Measurements from ENCODE around the gene CERKL. TPM values are rescaled to one million over a fixed set of nuclear protein-coding genes. Genes with fewer than 3 reads are reported as not detected.

Gene CERKL
- total RNA-seq, 4 donors from 2014 or later = 1.5 to 2.6 TPM; not detected in 2

DNA sequence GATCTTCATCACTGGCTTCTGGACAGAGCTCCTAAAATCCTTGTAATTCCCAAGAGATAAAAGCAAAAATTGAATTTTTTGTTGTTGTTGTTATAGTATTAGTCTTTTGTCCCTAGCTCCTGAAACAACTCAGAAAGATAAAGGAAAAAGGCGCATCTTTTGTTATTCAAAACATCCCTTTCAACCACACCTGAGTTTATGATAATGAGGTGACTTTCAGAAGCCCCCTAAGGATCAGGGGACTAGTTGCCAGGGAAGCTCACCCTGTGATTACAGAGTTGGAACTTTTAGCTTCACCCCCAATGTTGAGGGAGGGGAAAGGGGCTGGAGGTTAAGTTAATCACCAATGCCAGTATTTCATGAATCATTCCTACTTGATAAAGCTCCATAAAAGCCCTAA lies 10.3 kb upstream of the CERKL start:
- H3K27ac ChIP-seq = no peak overlapping the region
- H3K36me3 ChIP-seq = no peaks in the 10 kb centered on the region
- intact Hi-C loops (cut with DNase I; ENCODE audit: low total_unique reads) = no loop called here
- H3K4me3 ChIP-seq = no peak overlapping the region
- DNase-seq = no peak
- no peaks in the 10 kb centered on the region for H3K27me3 ChIP-seq
- H3K9me3 ChIP-seq = no peaks in the 10 kb centered on the region
- no peak for TF ChIP-seq POLR2A (IDR thresholded peaks at IDR 0.05)
- TF ChIP-seq, protein P1, sequence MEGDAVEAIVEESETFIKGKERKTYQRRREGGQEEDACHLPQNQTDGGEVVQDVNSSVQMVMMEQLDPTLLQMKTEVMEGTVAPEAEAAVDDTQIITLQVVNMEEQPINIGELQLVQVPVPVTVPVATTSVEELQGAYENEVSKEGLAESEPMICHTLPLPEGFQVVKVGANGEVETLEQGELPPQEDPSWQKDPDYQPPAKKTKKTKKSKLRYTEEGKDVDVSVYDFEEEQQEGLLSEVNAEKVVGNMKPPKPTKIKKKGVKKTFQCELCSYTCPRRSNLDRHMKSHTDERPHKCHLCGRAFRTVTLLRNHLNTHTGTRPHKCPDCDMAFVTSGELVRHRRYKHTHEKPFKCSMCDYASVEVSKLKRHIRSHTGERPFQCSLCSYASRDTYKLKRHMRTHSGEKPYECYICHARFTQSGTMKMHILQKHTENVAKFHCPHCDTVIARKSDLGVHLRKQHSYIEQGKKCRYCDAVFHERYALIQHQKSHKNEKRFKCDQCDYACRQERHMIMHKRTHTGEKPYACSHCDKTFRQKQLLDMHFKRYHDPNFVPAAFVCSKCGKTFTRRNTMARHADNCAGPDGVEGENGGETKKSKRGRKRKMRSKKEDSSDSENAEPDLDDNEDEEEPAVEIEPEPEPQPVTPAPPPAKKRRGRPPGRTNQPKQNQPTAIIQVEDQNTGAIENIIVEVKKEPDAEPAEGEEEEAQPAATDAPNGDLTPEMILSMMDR (IDR thresholded peaks at IDR 0.05) = no peak
- no peaks in the 10 kb centered on the region for H3K4me1 ChIP-seq

DNA sequence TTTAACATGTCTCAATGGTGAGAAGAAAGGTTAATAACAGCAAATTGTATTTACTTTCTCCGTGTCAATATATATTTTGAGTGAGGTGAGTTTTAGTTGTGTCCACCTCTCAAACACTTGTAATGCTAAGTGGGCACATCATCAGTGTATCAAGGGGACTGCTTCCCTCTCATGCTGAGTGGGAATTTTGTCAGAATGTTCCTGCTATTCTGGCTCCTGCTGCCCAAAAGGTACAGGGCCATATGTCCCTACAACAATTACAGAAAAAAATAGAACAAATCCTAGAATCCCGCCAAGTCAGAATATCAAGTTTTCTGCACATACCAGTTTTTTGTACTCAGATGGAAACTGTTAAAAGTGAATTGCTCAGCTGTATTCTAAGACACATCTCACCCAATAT lies 5.4 kb upstream of the CERKL start:
- Histone ChIP-seq H3K27me3 (no peaks in the 10 kb centered on the region), H3K4me1 (no peaks in the 10 kb centered on the region), H3K27ac (no peak overlapping the region), H3K4me3 (no peak overlapping the region), H3K9me3 (no peaks in the 10 kb centered on the region), H3K36me3 (no peaks in the 10 kb centered on the region)
- intact Hi-C loops (cut with DNase I; ENCODE audit: low total_unique reads) = no loop called here
- DNase-seq = no peak
- no peak for TF ChIP-seq POLR2A (IDR thresholded peaks at IDR 0.05)
- TF ChIP-seq, protein P1 (IDR thresholded peaks at IDR 0.05) = no peak

DNA sequence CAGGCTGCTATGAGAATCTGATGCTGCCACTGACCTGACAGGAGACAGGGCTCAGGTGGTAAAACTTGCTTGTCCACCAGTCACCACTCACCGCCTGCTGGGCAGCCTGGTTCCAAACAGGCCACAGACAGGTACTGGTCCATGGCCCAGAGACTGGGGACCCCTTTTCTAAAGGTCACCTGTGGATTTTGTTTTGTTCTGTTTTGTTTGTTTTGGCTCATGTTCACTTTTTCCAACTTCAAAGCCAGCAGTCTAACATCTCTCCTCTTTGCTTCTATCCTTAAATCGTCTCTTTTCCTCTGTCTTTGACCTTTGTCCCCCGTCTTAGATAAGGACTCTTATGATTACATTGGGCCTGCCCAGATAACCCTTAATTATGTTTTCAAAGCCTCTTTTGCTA lies 3.3 kb upstream of the CERKL start:
- Histone ChIP-seq H3K27me3 (no peaks in the 10 kb centered on the region), H3K9me3 (no peaks in the 10 kb centered on the region), H3K4me1 (peaks cover 0 to 4% of the 10 kb centered on the region in 2 donors), H3K36me3 (no peaks in the 10 kb centered on the region), H3K27ac (no peak overlapping the region), H3K4me3 (no peak overlapping the region)
- DNase-seq = no peak
- TF ChIP-seq, protein P1 (IDR thresholded peaks at IDR 0.05) = no peak
- TF ChIP-seq POLR2A (IDR thresholded peaks at IDR 0.05) = no peak
- intact Hi-C loops (cut with DNase I; ENCODE audit: low total_unique reads) = no loop called here

DNA sequence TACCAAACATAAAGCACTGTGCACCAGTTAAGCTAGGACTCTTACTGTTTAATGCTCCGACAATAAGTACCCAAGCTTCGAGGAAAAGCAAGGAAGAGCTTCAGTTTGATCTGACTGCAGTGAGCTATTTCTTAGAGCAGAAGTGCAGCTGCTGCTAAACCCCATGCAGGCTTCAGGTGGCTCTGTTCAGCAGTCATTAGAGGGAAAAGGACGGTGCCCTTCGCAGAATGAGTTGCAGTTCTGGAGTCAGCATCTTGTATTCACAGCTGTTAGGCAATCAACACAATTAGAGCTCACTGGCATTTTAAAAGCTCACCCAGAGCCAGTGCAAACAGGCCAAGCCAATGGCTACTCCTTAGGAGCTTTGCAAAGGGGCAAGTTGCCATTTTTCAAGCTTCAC lies 1.5 kb upstream of the CERKL start:
- no peak for TF ChIP-seq POLR2A (IDR thresholded peaks at IDR 0.05)
- TF ChIP-seq, protein P1 (IDR thresholded peaks at IDR 0.05) = no peak
- no peaks in the 10 kb centered on the region for H3K27me3 ChIP-seq
- no peaks in the 10 kb centered on the region for H3K36me3 ChIP-seq
- no peak overlapping the region for H3K4me3 ChIP-seq
- no peak overlapping the region for H3K27ac ChIP-seq
- peaks cover 0 to 4% of the 10 kb centered on the region in 2 donors for H3K4me1 ChIP-seq
- intact Hi-C loops (cut with DNase I; ENCODE audit: low total_unique reads) = no loop called here
- H3K9me3 ChIP-seq = no peaks in the 10 kb centered on the region
- DNase-seq = no peak

DNA sequence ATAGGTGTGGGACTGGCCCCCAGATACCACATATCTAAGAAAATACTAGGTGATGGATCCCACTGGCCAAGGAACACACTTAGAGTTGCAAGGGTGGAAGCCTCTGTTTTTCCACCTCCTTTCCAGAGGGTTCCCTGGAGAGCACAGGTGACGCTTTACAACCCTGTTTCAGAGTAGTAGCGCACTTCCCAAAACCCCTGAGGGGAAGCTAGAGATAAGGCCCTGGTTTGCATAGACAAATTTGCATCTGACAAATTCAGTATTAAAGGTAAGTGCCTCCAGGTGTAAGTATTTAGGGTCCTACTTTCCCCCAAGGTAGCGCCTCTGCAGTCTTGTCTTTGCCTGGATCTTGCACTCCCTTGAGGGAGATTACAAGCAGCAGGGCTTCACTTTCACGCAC lies 474 bp upstream of the CERKL start:
- no peak for DNase-seq
- intact Hi-C loops (cut with DNase I; ENCODE audit: low total_unique reads) = no loop called here
- no peaks in the 10 kb centered on the region for H3K9me3 ChIP-seq
- H3K36me3 ChIP-seq = no peaks in the 10 kb centered on the region
- no peak overlapping the region for H3K27ac ChIP-seq
- peaks cover 0 to 4% of the 10 kb centered on the region in 2 donors for H3K4me1 ChIP-seq
- H3K4me3 ChIP-seq = no peak overlapping the region
- H3K27me3 ChIP-seq = no peaks in the 10 kb centered on the region
- TF ChIP-seq POLR2A (IDR thresholded peaks at IDR 0.05) = no peak
- TF ChIP-seq, protein P1 (IDR thresholded peaks at IDR 0.05) = no peak
